WERI-Rb-1 (cell line): ENCODE results near the gene TANC1.

Experiments used
- DNase-seq: peaks from one replicate; pipeline ENCODE4 v3.0.0-alpha.2; 2020
- H3K27ac ChIP-seq: fragments of 250-450 bp; sonication (Bioruptor Pico); 2 replicates; pipeline ENCODE4 v1.5.1; 2020; ENCODE audit warnings: mild to moderate bottlenecking, moderate library complexity
- H3K27me3 ChIP-seq: fragments of 250-450 bp; sonication (Bioruptor Pico); 2 replicates; pipeline ENCODE4 v1.5.1; 2021; ENCODE audit warnings: mild to moderate bottlenecking, low read depth, moderate library complexity; ENCODE audit not compliant: insufficient read depth, severe bottlenecking
- H3K36me3 ChIP-seq: fragments of 250-450 bp; sonication (Bioruptor Pico); 2 replicates; pipeline ENCODE4 v1.5.1; 2020; ENCODE audit warnings: mild to moderate bottlenecking, moderate library complexity
- H3K4me3 ChIP-seq: 2 replicates; pipeline ENCODE4 v1.5.1; 2011; ENCODE audit warnings: low read depth, mild to moderate bottlenecking, control low read depth, low read length
- H3K9me3 ChIP-seq: fragments of 250-450 bp; sonication (Bioruptor Pico); 2 replicates; pipeline ENCODE4 v1.5.1; 2021; ENCODE audit warnings: mild to moderate bottlenecking, moderate library complexity; ENCODE audit not compliant: severe bottlenecking
- TF ChIP-seq, protein P1 (sequence below): IDR thresholded peaks from 2 replicates; pipeline ENCODE4 v1.5.1; 2011; ENCODE audit warnings: low read depth, mild to moderate bottlenecking, control low read depth, inconsistent platforms, low read length

Gene TANC1

DNA sequence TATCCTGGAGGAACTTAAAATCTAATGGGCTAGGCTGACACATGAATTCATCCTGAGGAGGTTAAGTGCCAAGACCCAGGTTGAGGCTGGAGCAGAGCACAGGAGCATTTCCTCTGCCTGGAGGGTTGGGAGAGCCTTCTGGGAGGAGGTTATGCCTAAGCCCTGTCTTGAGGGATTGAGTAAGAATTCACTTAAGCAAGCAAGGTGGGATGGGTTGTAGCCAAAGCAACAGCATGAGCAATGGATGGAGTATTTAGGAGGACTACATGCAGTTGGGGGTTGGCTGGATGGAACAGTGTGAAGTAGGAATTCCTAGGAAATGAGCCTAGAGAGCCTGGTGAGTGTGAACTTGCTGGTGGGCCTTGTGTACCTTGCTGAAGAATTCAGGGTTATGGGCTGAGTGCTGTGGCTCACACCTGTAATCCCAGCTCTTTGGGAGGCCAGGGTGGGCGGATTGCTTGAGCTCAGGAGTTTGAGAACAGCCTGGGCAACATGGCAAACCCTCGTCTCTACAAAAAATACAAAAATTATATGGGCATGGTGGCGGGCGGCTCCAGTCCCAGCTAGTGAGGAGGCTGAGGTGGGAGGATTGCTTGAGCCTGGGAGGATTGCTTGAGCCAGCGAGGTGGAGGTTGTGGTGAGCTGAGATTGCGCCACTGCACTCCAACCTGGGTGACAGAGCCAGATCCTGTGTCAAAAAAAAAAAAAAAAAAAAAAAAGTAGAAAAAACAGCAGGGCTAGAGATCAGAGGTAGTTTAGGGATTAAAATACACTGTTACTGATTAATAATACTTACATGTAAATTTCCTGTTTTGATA lies 22.2 kb downstream of the TANC1 start:
- Histone ChIP-seq H3K36me3 (no peaks in the 10 kb centered on the region), H3K4me3 (no peak overlapping the region), H3K27ac (no peak overlapping the region), H3K9me3 (no peaks in the 10 kb centered on the region), H3K27me3 (no peaks in the 10 kb centered on the region)
- TF ChIP-seq, protein P1, sequence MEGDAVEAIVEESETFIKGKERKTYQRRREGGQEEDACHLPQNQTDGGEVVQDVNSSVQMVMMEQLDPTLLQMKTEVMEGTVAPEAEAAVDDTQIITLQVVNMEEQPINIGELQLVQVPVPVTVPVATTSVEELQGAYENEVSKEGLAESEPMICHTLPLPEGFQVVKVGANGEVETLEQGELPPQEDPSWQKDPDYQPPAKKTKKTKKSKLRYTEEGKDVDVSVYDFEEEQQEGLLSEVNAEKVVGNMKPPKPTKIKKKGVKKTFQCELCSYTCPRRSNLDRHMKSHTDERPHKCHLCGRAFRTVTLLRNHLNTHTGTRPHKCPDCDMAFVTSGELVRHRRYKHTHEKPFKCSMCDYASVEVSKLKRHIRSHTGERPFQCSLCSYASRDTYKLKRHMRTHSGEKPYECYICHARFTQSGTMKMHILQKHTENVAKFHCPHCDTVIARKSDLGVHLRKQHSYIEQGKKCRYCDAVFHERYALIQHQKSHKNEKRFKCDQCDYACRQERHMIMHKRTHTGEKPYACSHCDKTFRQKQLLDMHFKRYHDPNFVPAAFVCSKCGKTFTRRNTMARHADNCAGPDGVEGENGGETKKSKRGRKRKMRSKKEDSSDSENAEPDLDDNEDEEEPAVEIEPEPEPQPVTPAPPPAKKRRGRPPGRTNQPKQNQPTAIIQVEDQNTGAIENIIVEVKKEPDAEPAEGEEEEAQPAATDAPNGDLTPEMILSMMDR: no peak
- no peak for DNase-seq

GRCh38 chr2:158993030-158993429 lies 24.6 kb downstream of the TANC1 start:
- Histone ChIP-seq H3K9me3 (no peaks in the 10 kb centered on the region), H3K36me3 (no peaks in the 10 kb centered on the region), H3K27me3 (no peaks in the 10 kb centered on the region), H3K4me3 (no peak overlapping the region), H3K27ac (no peak overlapping the region)
- TF ChIP-seq, protein P1: no peak
- DNase-seq: no peak

DNA sequence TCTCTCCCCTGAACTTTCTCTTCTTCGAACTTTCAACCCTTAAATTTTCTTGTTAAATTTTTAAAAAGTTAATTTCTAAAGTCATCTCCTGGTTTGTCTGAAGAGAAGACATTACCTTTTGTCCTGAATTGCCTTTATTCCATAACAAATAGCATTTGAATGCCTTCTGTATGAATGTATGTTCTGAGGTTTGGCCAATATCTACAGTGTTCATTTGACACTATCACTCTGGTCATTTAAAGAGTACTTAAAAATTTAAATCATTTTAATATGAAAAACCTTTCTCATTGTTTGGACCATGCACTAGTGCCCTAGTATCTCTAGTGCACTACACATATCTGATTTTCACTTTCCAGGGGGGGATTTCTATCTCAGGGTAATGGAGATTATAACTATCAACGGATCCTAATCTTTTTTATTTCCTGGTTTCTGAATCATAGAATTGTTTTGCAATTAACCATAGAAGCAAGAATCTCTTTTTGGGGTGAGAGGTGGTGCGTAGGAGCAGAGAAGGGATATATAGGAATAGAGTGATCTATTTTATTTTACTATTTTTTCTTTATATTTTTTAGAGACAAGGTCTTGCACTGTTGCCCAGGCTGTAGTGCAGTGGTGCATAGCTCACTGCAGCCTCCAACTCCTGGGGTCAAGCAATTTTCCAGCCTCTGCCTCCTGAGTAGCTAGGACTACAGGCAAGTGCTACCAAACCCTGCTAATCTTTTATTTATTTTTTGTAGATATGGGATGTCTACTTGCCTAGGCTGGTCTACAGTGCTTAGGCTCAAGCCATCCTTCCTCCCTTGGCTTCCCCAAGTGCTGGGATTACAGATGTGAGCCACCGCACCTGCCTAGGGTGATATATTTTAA lies 25.5 kb downstream of the TANC1 start:
- Histone ChIP-seq H3K27ac (no peak overlapping the region), H3K27me3 (no peaks in the 10 kb centered on the region), H3K36me3 (no peaks in the 10 kb centered on the region), H3K9me3 (no peaks in the 10 kb centered on the region), H3K4me3 (no peak overlapping the region)
- no peak for DNase-seq
- TF ChIP-seq, protein P1: no peak

- Histone ChIP-seq H3K27me3 (no peaks in the 10 kb centered on the region), H3K27ac (no peak overlapping the region), H3K9me3 (no peaks in the 10 kb centered on the region), H3K36me3 (no peaks in the 10 kb centered on the region), H3K4me3 (no peak overlapping the region)
- DNase-seq: no peak
- TF ChIP-seq, protein P1: no peak
These were observed 26.7 kb downstream of the TANC1 start for GRCh38 chr2:158994920-158995676.

DNA sequence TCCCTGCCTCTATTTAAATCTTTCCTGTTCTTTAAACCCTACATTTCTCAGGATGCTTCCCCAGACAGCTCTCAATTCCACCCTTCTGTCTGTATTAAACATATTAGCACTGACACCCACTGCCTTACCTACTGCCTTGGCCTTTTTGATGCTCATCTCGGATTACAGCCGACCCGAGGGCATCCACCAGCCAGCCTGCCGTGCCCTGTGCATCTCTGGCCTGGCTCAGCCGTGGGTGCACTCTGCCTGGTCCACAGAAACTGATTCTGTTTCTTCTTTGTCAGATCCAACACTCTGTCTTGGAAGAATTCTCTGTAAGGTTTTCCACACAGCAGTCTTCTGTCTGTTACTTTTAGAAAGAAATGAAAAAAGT lies 27.2 kb downstream of the TANC1 start:
- Histone ChIP-seq H3K4me3 (no peak overlapping the region), H3K9me3 (no peaks in the 10 kb centered on the region), H3K27ac (no peak overlapping the region), H3K36me3 (no peaks in the 10 kb centered on the region), H3K27me3 (no peaks in the 10 kb centered on the region)
- TF ChIP-seq, protein P1: no peak
- no peak for DNase-seq
